H4 (cell line): ENCODE results near the gene CUL3. TPM values are rescaled to one million over a fixed set of nuclear protein-coding genes. Genes with fewer than 3 reads are reported as not detected.

Source experiments
- DNase-seq: peaks from one replicate; pipeline ENCODE4 v3.0.0-alpha.2; 2015; ENCODE audit warnings: low spot score
- total RNA-seq: library from RNA; depleted of rRNA; stranded (reverse); fragments of >200 nt; shearing (Covaris generic); gene quantifications from 2 replicates; pipeline ENCODE4 v1.2.3, GENCODE V29; 2014; rRNA removed

The CUL3 gene
- total RNA-seq, 1 experiment from 2014 or later: 76.7 TPM

DNA sequence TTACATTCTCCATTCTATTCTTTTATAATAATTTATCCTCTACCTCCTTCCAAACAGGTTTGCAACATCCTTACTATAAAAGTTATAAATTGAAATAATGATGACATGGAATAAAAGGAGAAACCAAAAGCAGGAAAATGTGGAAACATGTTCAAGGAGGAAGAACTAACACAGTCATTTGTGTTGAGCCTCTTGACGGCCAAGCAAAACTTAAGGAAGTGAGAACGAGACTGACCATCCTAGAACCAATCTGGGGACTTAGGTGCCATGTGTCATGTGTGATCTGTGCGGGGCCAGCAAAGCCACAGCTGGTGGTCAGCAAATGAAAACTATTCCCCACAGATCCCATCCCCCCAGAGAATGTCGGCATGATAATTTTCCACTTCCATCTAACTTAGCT lies 157.7 kb downstream of the CUL3 start:
- no peak for DNase-seq

DNA sequence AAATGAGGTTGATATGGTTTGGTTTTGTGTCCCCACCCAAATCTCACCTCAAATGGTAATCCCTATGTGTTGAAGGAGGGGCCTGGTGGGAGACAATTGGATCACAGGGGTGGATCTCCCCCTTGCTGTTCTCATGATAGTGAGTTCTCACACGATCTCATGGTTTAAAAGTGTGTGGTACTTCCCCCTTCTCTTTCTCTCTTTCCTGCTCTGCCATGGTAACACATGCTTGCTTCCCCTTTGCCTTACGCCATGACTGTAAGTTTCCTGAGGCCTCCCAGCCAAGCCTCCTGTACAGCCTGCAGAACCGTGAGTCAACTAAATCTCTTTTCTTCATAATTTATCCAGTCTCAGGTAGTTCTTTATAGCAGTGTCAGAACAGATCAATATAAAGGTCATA lies 158.5 kb downstream of the CUL3 start:
- DNase-seq: no peak

DNA sequence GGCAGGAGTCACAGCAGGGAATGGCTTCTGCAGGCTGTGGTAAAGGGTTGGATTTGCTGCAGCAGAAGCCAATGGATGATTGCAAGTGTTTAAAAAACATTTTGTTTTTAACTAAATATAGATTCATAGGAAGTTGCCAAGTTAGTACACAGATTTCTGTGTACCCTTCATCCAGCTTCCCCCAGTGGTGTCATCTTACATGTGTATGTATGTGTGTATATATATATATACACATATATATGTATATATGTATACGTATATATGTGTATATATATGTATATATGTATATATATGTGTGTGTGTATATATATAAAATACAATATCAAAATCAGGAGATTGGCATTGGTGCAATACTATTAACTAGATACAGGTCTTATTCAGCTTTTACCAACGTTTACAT lies 164.1 kb downstream of the CUL3 start:
- DNase-seq: no peak

Other genes with a start within 250 kb of the CUL3 start
- 0.06 TPM in 1 of 2 replicates, not detected in the other for gene FAM124B, start 183.3 kb downstream of the CUL3 start, total RNA-seq
- not detected in 2 replicates for gene CCDC195, start 131.0 kb upstream of the CUL3 start, total RNA-seq